ENCODE results near the gene MYRIP.
A peak's percentile ranks its signal among the peaks of the same experiment; 100 is the strongest.

DNA sequence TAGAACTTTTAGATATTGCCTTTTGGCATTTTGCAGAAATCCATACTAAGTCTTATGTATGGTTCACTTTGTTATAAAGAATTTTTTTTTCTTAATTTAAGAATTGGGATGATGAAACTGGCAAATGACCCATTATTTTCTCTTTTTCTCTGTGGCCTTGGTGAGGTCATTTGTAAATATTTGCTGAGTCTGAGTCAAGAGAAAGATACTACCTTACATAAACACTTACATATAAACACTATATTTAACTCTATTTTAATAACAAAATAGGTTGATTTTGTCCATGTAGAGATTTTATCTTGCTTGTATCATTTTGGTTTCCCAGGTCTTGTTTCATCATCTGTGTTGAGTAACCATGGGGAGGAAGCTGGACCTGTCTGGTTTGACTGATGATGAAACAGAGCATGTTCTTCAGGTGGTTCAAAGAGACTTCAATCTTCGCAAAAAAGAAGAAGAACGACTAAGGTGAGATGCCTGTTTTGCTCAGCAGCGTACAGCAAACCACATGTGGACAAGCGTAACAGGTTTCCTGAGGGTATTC, 91.1 kb downstream of the MYRIP start:
- TF ChIP-seq, protein P1, sequence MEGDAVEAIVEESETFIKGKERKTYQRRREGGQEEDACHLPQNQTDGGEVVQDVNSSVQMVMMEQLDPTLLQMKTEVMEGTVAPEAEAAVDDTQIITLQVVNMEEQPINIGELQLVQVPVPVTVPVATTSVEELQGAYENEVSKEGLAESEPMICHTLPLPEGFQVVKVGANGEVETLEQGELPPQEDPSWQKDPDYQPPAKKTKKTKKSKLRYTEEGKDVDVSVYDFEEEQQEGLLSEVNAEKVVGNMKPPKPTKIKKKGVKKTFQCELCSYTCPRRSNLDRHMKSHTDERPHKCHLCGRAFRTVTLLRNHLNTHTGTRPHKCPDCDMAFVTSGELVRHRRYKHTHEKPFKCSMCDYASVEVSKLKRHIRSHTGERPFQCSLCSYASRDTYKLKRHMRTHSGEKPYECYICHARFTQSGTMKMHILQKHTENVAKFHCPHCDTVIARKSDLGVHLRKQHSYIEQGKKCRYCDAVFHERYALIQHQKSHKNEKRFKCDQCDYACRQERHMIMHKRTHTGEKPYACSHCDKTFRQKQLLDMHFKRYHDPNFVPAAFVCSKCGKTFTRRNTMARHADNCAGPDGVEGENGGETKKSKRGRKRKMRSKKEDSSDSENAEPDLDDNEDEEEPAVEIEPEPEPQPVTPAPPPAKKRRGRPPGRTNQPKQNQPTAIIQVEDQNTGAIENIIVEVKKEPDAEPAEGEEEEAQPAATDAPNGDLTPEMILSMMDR (IDR thresholded peaks at IDR 0.05; ENCODE audit: low read depth, low read length, missing input control), result no peak
- peak in 1 of 2 donors; percentile 33 for TF ChIP-seq JUND (IDR thresholded peaks at IDR 0.05)

Measured in liver (tissue), 3 donors.